PC-9 (cell line): ENCODE results near the gene SRPRB.

ENCODE experiments used
- CTCF ChIP-seq: fragments of 200-600 bp; sonication (generic); conservative IDR thresholded peaks from 2 replicates; pipeline ENCODE4 v1.6.1; 2017; ENCODE audit warnings: mixed run types, antibody characterized with exemption, mild to moderate bottlenecking, moderate library complexity
- EZH2 ChIP-seq: fragments of 200-600 bp; sonication (generic); IDR thresholded peaks from 2 replicates; pipeline ENCODE4 v1.8.0; 2017; ENCODE audit warnings: antibody characterized with exemption, low read depth

- no peak for TF ChIP-seq CTCF
- no peak for TF ChIP-seq EZH2
Measured at GRCh38 chr3:133759740-133760305, 45.8 kb upstream of the SRPRB start.
